ENCODE measurements around the gene PARVA.

Gene PARVA

DNA sequence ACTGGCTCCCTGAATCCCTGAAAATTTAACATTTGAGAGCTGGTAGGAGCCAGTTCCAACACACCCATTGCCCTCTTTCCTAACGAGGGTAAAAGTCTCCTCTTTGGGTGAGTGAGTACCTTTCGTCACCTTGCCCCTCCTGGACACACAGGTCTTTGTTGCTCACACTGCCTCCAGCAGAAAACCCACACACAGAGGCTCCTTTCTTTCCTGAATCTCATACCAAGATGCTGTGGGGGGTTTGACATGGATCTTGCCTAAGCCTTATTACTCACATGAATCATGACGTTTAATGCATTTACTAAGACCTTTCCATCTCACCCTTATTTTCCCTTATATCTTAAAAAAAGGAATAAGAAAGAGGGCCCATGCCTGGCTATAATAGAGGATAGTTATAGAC lies 53.0 kb downstream of the PARVA start:
- in situ Hi-C loops (cut with MboI; ENCODE audit: low sequenced_read_pairs) = no loop called here

DNA sequence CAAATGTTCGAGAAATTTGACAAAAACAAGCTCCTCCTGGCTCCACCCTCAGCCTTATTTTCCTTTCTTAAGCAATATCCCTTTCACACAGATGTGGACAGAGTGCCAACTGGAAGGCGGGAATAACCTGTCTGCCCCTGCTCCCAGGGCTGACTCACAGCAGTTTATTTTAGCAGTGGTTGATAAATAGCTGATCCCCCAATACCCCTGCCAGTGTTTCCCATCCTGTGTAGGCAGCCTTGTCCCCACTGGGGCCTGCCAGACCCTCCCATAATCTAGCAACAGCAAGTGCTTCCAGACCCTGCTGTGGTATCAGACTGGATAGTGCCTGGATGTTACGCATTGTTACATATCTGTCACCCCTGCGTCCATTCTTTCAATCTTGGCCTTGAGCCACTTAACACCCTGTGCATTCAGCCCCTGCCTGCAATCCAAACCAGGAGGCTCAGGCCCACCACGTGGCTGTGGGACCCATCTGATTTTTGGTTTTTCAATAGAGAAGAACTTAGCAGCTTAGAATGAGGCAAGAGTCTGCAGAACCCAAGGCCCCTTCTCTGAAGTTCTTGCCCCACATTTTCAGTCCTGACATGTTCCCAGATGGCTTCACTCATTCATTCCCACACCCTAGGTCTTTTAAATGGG lies 53.7 kb downstream of the PARVA start:
- in situ Hi-C loops (cut with MboI; ENCODE audit: low sequenced_read_pairs) = no loop called here

DNA sequence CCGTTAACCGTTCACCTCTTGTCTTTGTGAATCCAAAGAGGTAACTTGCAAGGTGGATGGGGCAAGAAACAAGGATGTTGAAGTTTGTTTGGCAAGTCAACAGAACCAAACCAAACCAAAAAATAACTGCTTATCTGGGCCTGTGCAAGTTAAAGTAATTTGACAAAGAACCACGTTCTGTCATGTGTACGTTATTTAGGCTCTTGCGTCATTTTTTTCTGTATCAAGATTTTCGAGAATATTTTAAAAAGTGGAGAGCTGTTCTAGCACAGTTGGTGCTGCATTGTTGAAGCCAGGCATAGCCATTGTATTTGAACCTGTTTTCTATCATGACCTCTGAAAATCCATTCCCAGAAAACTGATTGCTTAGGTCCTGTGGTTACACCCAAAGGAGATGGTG lies 55.1 kb downstream of the PARVA start:
- in situ Hi-C loops (cut with MboI; ENCODE audit: low sequenced_read_pairs) = no loop called here

DNA sequence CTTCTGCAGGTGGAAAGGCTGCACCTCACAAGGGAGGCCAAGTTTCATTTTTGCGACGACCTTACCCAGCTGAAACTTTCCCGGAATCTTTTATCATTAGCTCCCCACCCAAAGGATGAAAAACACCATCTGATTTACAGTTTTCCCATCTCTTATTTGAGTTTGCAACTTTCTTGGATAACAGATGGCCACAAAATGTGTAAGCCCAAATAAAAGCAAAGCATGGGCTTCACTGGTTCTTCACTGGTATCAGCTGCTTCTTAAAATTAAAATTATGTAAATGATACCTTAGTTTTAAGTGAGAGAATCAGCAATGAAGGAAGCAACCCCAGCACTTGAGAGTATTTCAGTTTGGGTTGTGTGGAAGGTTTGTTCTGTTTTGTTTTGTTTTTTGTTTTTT lies 55.8 kb downstream of the PARVA start:
- in situ Hi-C loops (cut with MboI; ENCODE audit: low sequenced_read_pairs) = no loop called here

DNA sequence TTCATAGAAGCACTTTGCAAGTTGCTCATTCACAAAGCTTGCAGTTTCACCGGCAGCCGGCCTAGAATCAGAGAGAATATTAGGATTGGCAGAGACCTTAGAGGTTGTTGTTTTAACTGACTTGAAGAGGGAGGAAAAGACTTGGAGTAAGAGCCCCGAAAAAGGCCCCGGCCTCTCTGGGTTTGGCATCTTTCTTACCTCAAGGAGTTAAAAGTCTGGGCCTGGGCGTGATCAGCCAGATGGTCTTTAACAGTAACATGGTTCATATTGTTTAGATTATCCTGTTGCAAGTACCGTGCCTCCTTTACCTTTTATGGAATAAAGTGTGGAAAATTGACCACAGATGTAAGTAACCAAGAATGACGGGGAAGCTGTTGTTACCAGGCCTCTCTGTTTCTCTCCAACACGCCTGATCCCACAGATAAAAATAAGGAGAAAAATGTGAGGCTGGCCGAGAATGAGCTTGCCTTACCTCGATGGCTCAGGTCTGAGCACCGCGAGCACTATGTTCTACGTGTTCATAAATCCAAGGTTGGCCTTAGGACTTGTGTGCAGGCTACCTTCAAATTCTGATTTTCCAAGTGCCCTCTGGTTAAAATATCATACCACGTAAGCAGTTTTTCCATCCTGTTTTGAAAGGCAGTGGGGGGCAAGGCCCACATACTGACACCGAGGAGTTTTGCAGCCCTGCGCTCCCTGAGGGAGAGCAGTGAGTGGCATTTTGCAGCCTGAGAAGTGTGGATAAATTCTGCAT lies 56.4 kb downstream of the PARVA start:
- in situ Hi-C loops (cut with MboI; ENCODE audit: low sequenced_read_pairs) = no loop called here

DNA sequence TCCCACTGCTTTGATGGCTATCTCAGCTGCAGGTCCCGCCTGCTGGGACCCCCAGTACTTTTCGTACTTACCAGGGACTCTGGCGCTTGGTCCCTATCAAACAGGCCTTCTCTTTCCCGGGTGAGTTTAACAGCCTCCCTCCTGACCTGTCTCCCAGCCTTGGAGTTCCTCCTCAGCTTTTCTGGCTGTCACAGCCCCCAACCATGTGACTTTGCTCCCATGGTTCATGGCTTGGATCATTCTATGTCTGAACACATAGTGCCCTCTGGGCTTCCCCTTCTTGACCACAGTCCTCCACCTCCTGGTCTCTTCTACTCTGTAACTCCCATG lies 56.9 kb downstream of the PARVA start:
- in situ Hi-C loops (cut with MboI; ENCODE audit: low sequenced_read_pairs) = no loop called here

DNA sequence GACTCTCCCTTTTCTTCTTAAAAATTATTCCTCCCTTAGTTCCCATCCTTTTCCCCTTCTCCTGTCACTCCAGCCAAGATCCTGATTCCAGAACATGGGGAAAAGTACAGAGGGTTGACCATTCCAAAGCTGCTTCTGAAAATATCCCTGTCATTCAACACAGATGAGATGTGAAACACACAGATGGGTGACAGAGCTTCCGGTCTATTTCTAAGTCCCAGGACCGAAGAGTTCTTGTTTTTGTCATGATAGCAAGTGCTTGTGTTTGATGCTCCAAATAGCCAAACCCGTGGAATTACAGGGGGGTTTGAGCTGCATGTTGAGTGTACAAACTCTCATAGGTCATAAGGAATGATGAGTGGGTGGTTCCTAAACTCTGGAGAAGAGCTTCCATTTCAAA lies 57.9 kb downstream of the PARVA start:
- in situ Hi-C loops (cut with MboI; ENCODE audit: low sequenced_read_pairs) = no loop called here

DNA sequence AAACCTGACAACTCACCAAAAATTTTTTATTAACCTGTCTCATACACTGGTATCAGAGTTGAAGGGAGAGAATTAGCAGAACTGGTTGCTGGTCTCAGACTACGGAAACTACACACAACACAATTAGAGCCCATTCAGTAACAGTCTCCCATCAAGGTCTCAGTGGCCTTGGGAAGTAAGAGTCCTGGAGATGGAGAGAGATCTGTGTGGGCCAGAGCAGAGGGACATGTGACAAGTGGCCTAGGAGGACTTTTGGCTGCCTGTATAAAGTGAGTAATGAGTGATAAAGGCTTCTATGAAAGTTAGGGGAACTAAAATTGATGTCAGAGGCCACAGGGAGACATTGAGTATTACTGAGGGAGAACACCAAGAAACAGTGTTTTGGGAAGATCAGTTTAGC lies 58.9 kb downstream of the PARVA start:
- in situ Hi-C loops (cut with MboI; ENCODE audit: low sequenced_read_pairs) = no loop called here

DNA sequence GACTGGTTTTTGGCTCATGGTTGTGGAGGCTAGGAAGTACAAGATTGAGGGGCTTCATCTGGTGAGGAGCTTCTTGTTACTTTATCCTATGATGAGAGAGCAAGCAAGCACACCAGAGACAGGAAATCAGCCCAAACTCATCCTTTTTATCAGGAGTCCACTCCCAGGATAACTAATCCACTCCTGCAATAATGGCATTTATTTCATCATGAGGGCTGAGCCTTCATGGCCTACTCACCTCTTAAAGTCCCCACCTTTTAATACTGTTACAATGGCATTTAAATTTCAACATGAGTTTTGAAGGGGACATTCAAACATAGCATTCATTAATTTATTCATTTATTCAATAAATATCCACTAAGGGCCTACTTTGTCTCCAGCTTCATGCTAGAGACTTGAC lies 60.9 kb downstream of the PARVA start:
- in situ Hi-C loops (cut with MboI; ENCODE audit: low sequenced_read_pairs) = no loop called here

DNA sequence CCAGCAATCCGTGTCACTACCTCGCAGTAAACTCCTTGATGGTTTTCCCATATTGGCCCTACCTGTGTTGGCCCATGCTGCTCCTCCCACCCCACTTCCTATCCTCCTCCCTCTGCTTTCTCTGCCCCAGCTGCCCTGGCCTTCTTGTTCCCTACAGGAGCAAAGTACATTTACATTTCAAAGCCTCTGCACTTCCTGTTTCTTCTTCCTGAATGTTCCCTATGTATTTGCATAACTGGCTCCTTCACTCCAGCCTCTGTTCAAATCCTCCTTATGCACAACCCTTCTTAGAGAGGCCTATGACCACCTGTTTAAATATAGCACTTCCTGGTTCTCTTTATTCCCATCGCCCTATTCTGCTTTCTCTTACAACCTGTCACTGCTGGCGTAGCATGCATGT lies 62.2 kb downstream of the PARVA start:
- in situ Hi-C loops (cut with MboI; ENCODE audit: low sequenced_read_pairs) = no loop called here

DNA sequence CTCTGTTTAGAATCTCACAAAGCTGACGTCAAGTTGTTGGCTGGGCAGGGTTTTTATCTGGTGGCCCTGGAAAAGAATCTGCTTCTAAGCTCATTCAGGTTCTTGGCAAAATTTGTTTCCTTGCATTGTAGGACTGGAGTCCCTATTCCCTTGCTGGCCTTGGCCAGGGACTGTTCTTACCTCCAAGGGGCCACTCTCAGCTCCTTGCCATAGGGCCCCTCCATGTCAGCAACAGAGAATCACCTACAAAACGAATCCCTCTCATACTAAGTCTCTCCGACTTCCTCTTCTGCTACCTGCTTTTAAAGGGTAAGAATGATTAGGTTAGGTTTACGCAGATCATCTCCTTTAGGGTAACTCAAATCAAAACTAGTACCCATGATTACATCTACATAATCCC lies 63.2 kb downstream of the PARVA start:
- in situ Hi-C loops (cut with MboI; ENCODE audit: low sequenced_read_pairs) = no loop called here

DNA sequence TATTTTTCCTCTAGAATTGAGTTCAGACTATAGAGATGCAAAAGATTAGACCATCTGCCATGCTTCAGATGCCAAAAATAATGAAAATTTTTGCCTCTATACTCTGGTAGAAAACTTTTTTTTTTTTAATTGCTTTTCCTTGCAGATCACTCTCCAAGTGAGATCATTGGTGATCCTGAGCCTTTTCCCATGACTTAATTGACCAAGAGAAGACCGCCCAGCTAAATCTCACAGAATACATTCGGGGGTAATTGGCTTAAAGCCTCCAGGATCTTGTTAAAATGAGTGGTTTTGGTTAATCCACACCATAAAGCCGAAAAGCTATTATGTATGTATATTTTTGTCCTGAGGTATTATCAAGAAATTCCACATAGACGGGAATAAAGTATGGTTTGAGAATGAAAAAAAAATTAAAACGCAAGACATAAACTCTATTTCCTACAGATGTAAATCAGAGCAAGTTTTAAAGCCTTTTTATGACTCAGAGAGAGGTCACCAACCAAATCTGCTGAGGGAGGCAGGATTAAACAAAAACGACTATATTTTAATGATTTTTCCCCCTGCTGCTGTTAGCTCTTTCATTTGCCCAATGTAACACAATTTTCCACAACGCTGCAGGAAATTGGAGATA lies 64.0 kb downstream of the PARVA start:
- in situ Hi-C loops (cut with MboI; ENCODE audit: low sequenced_read_pairs) = no loop called here

DNA sequence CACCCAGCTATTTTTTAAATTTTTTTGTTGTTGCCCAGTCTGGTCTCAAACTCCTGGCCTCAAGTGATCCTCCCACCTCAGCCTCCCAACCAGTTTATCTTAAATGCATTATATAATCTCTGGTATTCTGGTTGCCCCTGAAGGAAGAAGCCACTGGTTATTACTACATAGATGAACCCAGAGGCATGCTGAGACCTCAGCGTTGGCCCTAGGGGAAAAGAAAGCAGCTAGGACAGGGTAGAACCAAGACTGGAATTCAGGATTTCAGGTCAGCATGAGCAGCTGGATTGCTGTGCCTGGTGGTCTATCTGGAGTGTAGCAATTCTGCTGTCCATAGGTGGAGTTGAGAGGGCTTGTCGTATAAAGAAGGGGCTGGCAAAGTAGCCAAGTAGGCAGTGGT lies 67.2 kb downstream of the PARVA start:
- in situ Hi-C loops (cut with MboI; ENCODE audit: low sequenced_read_pairs) = no loop called here

DNA sequence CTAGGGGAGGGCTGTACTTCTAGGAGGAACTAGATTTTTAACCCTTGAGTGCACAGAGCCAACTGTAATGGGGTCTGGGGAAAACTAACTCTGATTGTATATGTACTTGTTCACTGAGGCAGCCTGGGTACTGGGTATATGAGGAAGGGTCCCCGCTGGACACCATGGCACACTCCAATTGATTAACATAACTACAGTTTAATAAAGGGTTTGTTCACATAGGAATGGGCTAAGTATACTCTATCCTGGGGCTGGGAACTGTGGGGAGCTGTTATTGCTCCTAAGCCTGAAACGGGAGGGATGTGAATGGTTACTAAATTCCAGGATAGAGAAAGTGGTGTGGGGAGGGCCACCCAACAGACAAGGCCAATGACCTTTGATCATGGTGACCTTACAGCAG lies 67.6 kb downstream of the PARVA start:
- in situ Hi-C loops (cut with MboI; ENCODE audit: low sequenced_read_pairs) = no loop called here

DNA sequence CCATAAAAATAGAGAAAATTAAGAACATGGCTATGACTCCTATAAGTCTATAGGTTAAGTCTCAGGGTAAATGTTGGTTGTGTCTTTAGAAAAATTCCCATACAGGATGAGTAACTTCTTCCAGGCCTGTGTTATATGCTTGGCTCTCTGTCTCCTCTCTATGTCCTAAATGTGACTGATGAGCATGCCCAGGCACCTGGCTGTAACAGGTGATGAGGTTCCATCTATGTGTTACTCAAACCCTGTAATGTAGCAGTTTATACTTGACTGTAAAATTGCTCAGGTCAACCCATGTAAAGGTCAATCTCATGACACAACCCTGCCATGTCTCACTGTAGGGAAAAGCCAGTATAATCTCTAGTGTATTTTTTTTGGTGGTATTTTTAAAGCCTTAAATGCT lies 69.5 kb downstream of the PARVA start:
- in situ Hi-C loops (cut with MboI; ENCODE audit: low sequenced_read_pairs) = no loop called here

DNA sequence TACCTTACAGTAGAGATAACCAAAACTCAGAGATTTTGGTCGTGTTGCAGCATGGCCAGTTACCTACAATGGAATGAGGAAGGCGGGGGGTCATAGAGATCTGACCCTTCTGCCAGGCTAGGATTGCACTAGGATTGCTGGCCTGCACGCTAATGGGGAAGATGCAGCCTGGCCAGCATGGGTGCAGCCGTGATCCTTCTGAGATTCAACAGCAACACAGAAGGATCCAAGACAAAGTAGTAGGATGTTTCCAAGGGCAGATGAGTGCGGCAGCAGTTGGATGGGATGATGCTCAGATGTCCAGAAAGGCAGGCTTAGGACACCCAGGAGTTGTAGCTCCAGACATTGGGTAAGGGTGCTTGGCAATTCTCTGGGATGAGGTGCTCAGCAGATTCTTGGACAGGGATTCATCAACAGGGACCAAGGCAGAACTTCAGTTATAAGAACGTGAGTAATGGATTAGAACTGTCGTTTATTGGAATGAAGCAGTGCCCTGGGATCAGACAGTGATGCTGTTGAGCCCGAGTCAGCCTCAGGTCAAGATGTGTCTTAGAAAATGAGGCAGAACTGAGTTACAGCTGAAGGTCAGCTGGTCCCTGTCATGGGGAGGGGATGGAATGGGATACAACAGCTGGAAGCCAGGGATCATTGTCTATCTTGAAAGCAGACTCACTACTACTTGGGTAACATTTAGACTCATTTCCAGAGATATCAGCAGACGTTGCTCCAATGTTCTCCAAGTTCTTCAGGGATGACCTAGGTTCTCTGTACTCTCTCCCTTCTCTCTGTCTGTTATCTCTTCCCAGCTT lies 71.0 kb downstream of the PARVA start:
- in situ Hi-C loops (cut with MboI; ENCODE audit: low sequenced_read_pairs) = no loop called here

DNA sequence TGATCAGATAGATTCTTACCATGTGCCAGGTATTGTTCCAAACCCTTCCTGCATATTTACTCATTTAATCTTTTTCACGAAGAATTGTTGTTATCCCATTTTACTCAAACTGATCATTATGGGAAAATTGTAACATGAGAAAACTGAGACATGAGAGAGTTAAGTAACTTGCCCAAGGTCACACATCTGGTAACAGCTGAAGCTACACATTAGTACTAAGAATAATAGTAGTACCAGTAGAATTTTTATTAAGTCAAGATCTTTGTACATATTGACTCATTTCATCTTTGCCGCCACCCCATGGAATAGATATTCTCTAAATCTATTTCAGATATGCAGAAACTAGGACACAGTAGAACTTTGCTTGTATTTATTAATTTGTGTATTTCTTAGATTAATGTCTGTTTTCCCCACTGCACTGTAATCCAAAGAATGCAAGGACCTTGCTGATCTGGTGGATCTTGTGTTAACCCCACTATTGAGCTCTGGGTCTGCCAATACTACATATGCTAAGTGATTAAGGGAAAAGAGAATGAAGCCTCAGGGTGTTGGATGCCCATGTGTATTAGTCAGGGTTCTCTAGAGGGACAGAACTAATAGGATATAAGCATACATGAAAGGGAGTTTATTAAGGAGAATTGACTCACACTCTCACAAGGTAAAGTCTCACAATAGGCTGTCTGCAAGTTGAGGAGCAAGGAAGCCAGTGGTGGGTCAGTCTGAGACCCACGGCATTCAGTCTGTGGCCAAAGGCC lies 72.8 kb downstream of the PARVA start:
- in situ Hi-C loops (cut with MboI; ENCODE audit: low sequenced_read_pairs) = no loop called here

DNA sequence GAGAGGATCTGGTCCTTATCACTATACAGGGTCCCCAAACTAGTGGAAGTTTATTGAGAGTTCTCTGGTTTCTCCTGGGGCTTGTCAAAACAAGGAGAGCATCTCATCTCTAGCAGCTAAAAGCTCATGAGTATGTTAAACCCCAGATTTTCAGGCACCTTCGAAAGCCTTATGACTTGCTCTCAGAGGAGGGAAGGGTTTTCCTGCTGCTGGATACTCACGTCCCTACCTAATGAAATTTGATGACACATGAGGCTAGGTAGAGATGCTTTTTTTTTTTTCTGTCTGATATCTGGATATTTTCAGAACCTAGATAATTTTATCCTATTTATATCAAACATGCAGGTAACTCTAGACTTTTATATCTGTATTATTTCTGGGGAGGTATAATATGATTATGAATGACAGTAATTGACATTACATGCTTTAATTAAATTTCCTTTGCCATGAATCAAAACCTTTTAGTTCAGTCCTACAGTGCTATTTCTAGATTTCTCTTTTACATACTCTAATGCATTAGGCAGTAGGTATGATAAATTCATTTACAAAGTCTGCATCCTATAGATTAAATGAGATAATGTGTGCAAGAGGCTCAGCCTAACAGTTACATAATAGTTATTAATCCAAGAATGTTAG lies 73.9 kb downstream of the PARVA start:
- in situ Hi-C loops (cut with MboI; ENCODE audit: low sequenced_read_pairs) = no loop called here

DNA sequence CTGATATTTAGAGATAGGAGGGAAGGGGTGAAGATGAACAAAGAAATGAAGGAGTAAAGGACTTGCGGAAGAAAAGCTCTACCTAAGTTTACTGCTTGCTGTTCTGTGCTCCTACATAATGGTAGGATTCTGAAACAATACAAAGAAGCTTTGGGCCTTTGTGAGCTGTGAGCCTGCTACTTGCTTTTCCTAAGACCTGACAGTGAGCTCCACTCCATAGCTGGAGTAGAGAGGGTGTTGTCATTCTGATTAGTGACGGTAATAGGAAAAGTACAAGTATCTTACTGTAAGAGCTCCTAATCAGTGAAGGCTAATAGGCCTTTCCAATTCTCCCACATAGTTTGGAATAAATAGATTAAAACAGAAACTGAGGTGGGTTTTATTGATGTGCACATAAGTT lies 75.9 kb downstream of the PARVA start:
- in situ Hi-C loops (cut with MboI; ENCODE audit: low sequenced_read_pairs) = no loop called here

DNA sequence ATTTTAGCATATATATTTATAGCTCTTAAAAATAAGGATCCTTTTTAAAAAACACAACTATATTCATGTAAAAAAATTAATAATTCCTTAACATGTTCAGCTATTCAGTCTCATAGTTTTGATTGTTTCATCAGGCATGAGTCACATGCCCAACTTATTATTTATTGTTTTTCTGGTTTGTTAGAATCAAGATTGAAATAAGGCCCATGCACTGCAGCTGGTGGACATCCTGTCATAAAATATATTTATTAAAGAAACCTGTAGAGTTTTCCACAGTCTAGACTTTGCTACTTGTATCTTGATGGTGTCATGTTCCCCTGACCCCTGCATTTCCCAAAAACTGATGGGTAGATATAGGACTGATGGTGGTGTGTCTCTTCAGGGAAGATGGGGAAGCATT lies 77.4 kb downstream of the PARVA start:
- in situ Hi-C loops (cut with MboI; ENCODE audit: low sequenced_read_pairs) = no loop called here

DNA sequence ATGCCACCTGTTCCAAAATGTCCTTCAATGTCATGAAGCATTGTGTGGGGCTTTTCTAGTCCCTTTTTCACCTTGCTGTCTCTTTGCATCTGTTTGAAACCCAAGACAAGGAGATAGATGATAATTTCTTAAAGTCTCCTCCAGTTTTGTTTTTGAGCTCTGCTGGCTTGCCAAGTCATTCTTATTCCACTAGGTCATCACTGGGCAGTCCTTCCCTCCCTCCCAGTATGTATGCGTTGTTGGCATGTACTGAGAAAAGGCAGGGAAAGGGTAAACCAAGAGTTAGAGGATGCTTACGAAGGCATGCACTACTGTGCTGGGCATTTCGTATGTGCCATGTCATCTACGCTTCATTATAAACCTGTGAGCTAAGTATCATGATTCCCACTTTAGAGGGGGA lies 78.6 kb downstream of the PARVA start:
- in situ Hi-C loops (cut with MboI; ENCODE audit: low sequenced_read_pairs) = no loop called here

Measured in HL-60/S4 treated with phorbol 12-myristate 13-acetate at 8.2 ng/mL for 4 days and 3 days (cell line).